Endothelial cell of umbilical vein (primary cell): Measurements from ENCODE around the gene SLFN13. TPM values are rescaled to one million over a fixed set of nuclear protein-coding genes. Genes with fewer than 3 reads are reported as not detected.

Experiments
- BruUV-seq: library from RNA; stranded (reverse); fragments of 400-500 nt; replicated peaks from 2 replicates; lab custom pipeline; 2021; lab: Mats Ljungman, UMichigan
- CTCF ChIA-PET: fragments of 300-600, 350-600 bp; sonication (Branson Sonifier 250); formaldehyde crosslinking; loops from one replicate; lab custom pipeline; 2021; ENCODE audit warnings: antibody characterized with exemption, inconsistent platforms; lab: Charles Lee
- POLR2A ChIA-PET: fragments of 300-600, 350-600 bp; sonication (Branson Sonifier 250); formaldehyde crosslinking; loops from one replicate; lab custom pipeline; 2021; ENCODE audit warnings: antibody characterized with exemption, inconsistent platforms; lab: Charles Lee
- DNase-seq: peaks from one replicate; pipeline ENCODE4 v3.0.0-alpha.2; 2011; ENCODE audit warnings: low read depth, low spot score
- FAIRE-seq: peaks from 2 replicates; lab custom pipeline; 2011; peaks lifted over from hg19 to GRCh38; lab: Jason Lieb, UNC
- H2AFZ ChIP-seq: 2 replicates; pipeline ENCODE4 v1.6.0; 2012; ENCODE audit warnings: low read depth, low read length, control low read depth, inconsistent platforms
- H3K27ac ChIP-seq: 2 replicates; pipeline ENCODE4 v1.5.1; 2011; ENCODE audit warnings: low read depth, mild to moderate bottlenecking, control low read depth, low read length, moderate library complexity; ENCODE audit not compliant: insufficient read depth
- H3K27me3 ChIP-seq, 2 experiments: 2 replicates each; pipeline versions ENCODE4 v1.6.0 to v1.6.1; 2011; ENCODE audit warnings: low read length in 2 of 2, mixed read lengths in 1 of 2; ENCODE audit not compliant: control insufficient read depth in 2 of 2, insufficient read depth in 2 of 2
- H3K36me3 ChIP-seq, 2 experiments: 2 replicates in 1 of 2; 3 replicates in 1 of 2; pipeline ENCODE4 v1.5.1; 2011; ENCODE audit warnings: low read length in 2 of 2, mild to moderate bottlenecking in 1 of 2, moderate library complexity in 1 of 2; ENCODE audit not compliant: control insufficient read depth in 2 of 2, insufficient read depth in 2 of 2; ENCODE audit errors: extremely low read depth in 1 of 2
- H3K4me1 ChIP-seq: 3 replicates; pipeline ENCODE4 v1.5.1; 2011; ENCODE audit warnings: mild to moderate bottlenecking, low read length; ENCODE audit not compliant: control insufficient read depth, insufficient read depth; ENCODE audit errors: extremely low read depth
- H3K4me2 ChIP-seq: 2 replicates; pipeline ENCODE4 v1.6.1; 2011; ENCODE audit warnings: low read length, control low read depth, mixed read lengths; ENCODE audit not compliant: insufficient read depth
- H3K4me3 ChIP-seq, 3 experiments: fragments of 200-600 bp in 1 of 3; sonication (generic), shearing (Covaris generic) in 1 of 3; replicated peaks in 1 of 3; 2 replicates each; pipeline ENCODE4 v1.5.1; 2011 to 2016; ENCODE audit warnings: control low read depth in 3 of 3, low read length in 3 of 3, mild to moderate bottlenecking in 2 of 3, inconsistent platforms in 1 of 3, low read depth in 1 of 3, moderate library complexity in 1 of 3; ENCODE audit not compliant: insufficient read depth in 1 of 3
- H3K79me2 ChIP-seq: 2 replicates; pipeline ENCODE4 v1.6.0; 2012; ENCODE audit warnings: low read length, inconsistent platforms; ENCODE audit not compliant: control insufficient read depth, insufficient read depth
- H3K9ac ChIP-seq: replicated peaks from 2 replicates; pipeline ENCODE3; 2011; ENCODE audit warnings: low read length, control low read depth; ENCODE audit not compliant: insufficient read depth; ENCODE audit errors: extremely low read depth
- H3K9me1 ChIP-seq: replicated peaks from 3 replicates; pipeline ENCODE4 v1.6.0; 2011; ENCODE audit warnings: mild to moderate bottlenecking, low read length; ENCODE audit not compliant: control insufficient read depth, insufficient read depth; ENCODE audit errors: extremely low read depth
- H3K9me3 ChIP-seq: replicated peaks from 2 replicates; pipeline ENCODE4 v1.5.1; 2012; ENCODE audit warnings: low read length, inconsistent platforms; ENCODE audit not compliant: control insufficient read depth, insufficient read depth
- H4K20me1 ChIP-seq: replicated peaks from 2 replicates; pipeline ENCODE3; 2011; ENCODE audit warnings: mild to moderate bottlenecking, low read length; ENCODE audit not compliant: control insufficient read depth, insufficient read depth; ENCODE audit errors: extremely low read depth
- EZH2 ChIP-seq: IDR thresholded peaks from 2 replicates; pipeline ENCODE4 v1.6.1; 2012; ENCODE audit warnings: borderline replicate concordance, low read depth, mild to moderate bottlenecking, moderate library complexity, low read length, inconsistent platforms; ENCODE audit not compliant: severe bottlenecking
- FOS ChIP-seq: IDR thresholded peaks from 2 replicates; pipeline ENCODE4 v1.6.1; 2011; ENCODE audit warnings: mild to moderate bottlenecking, low read length, moderate library complexity, borderline replicate concordance; ENCODE audit not compliant: insufficient read depth
- GATA2 ChIP-seq: IDR thresholded peaks from 2 replicates; pipeline ENCODE4 v1.7.0; 2011; ENCODE audit warnings: low read depth, mild to moderate bottlenecking, moderate library complexity, mixed read lengths, low read length; ENCODE audit not compliant: insufficient read length, insufficient read depth
- JUN ChIP-seq: IDR thresholded peaks from 2 replicates; pipeline ENCODE4 v1.6.1; 2011; ENCODE audit warnings: borderline replicate concordance, low read depth; ENCODE audit not compliant: insufficient read length, insufficient read depth
- MYC ChIP-seq: IDR thresholded peaks from one replicate; pipeline ENCODE4 v1.6.1; 2011; ENCODE audit warnings: mild to moderate bottlenecking, low read depth, low read length
- POLR2A ChIP-seq: IDR thresholded peaks from 2 replicates; pipeline ENCODE4 v1.6.1; 2012; ENCODE audit warnings: low read depth, mild to moderate bottlenecking, control low read depth, low read length
- POLR2AphosphoS5 ChIP-seq: IDR thresholded peaks from 2 replicates; pipeline ENCODE4 v1.6.1; 2012; ENCODE audit warnings: low read depth, mild to moderate bottlenecking, control low read depth, low read length, moderate library complexity; ENCODE audit not compliant: insufficient read depth
- dilution Hi-C: fragments of 300-500 bp; cut with MboI; formaldehyde crosslinking; loops from one replicate; pipeline ENCODE4 v1.15.0; 2019; ENCODE audit warnings: low sequenced_read_pairs; ENCODE audit not compliant: extremely low pct_ligation_motif_present
- intact Hi-C: fragments of 100-400 bp; cut with micrococcal nuclease; formaldehyde crosslinking; loops from one replicate; pipeline ENCODE4 v1.10.0; 2022
- polyA plus RNA-seq, 4 experiments: library from polyadenylated mRNA; depleted of rRNA in 3 of 4; stranded (reverse) in 3 of 4; unstranded in 1 of 4; fragments of >200 nt; gene quantifications; 2 replicates each; pipeline versions ENCODE4 v1.2.1 to v1.2.3, GENCODE V29; 2011 to 2012; ENCODE audit warnings: missing spikeins in 1 of 4
- total RNA-seq: library from RNA; stranded (reverse); gene quantifications from 2 replicates; pipeline ENCODE4 v1.2.3, GENCODE V29; 2021
- TF ChIP-seq, protein P1 (sequence below): IDR thresholded peaks from 2 replicates; pipeline ENCODE4 v1.6.1; 2011; ENCODE audit not compliant: insufficient read depth, insufficient read length

SLFN13 gene
- total and polyA plus RNA-seq, 2 donors (not counting 3 experiments of a cell fraction or from before 2014, with no cell fraction given) = 2.3 to 13.7 TPM

GRCh38 chr17:35390663-35391062 is 57.9 kb downstream of the SLFN13 start:
- TF ChIP-seq JUN = no peak
- no peak for TF ChIP-seq MYC
- TF ChIP-seq POLR2A = no peak
- TF ChIP-seq POLR2AphosphoS5 = no peak
- TF ChIP-seq FOS = no peak
- Histone ChIP-seq H3K9me1 (no peaks in the 10 kb centered on the region), H2AFZ (no peak overlapping the region), H3K4me1 (no peaks in the 10 kb centered on the region), H3K36me3 (no peaks in the 10 kb centered on the region), H3K4me3 (no peak overlapping the region), H4K20me1 (no peaks in the 10 kb centered on the region), H3K27me3 (peaks cover 5 to 8% of the 10 kb centered on the region in 2 experiments), H3K9ac (no peak overlapping the region), H3K9me3 (no peaks in the 10 kb centered on the region), H3K4me2 (no peak overlapping the region), H3K79me2 (no peaks in the 10 kb centered on the region), H3K27ac (no peak overlapping the region)
- no TSS peak for BruUV-seq
- FAIRE-seq = no peak
- DNase-seq = no peak
- ChIA-PET POLR2A (no interaction called here), CTCF (no interaction called here)
- intact Hi-C loops = no loop called here
- dilution Hi-C loops = no loop called here

DNA sequence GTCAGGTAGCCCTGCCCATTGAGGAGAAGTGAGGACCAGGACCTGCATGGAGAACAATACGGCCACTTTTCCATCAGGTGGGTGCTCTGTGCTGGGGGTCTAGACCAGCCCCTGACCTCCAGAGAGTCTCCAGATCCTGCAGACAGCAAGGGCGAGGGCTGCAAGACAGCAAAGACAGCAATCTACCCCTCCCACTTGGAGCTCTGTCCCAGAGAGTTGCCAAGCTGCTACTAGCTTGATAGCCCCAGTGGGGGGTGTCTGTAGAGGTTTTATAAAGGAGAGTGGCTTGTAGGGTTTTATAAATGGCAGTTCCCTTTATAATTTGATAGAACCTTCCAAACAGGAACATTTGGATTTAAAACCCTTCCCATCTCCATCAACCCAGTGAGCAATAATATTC is 58.4 kb downstream of the SLFN13 start:
- no peaks in the 10 kb centered on the region for H3K36me3 ChIP-seq
- H3K4me2 ChIP-seq = no peak overlapping the region
- CTCF ChIA-PET = interaction anchor here (1.5 kb wide), 1 partner anchor 14 kb away, joined by 3 read pairs; no protein-coding TSS in a partner anchor
- no peaks in the 10 kb centered on the region for H3K4me1 ChIP-seq
- dilution Hi-C loops (no loop called here), intact Hi-C loops (no loop called here)
- H3K4me3 ChIP-seq = no peak overlapping the region
- POLR2A ChIA-PET = no interaction called here
- no peak for DNase-seq
- no peaks in the 10 kb centered on the region for H4K20me1 ChIP-seq
- FAIRE-seq = no peak
- TF ChIP-seq EZH2 = no peak
- TF ChIP-seq POLR2A = no peak
- TF ChIP-seq, protein P1, sequence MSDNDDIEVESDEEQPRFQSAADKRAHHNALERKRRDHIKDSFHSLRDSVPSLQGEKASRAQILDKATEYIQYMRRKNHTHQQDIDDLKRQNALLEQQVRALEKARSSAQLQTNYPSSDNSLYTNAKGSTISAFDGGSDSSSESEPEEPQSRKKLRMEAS = no peak
- no peak for TF ChIP-seq JUN
- TF ChIP-seq GATA2 = no peak
- TF ChIP-seq MYC = no peak
- no peak overlapping the region for H3K27ac ChIP-seq
- no peaks in the 10 kb centered on the region for H3K9me3 ChIP-seq
- peaks cover 5 to 8% of the 10 kb centered on the region in 2 experiments for H3K27me3 ChIP-seq
- BruUV-seq = no TSS peak
- no peak overlapping the region for H2AFZ ChIP-seq
- no peaks in the 10 kb centered on the region for H3K9me1 ChIP-seq
- H3K79me2 ChIP-seq = no peaks in the 10 kb centered on the region
- no peak overlapping the region for H3K9ac ChIP-seq
